ENCODE data around the gene PRMT6. TPM values are rescaled to one million over a fixed set of nuclear protein-coding genes. Genes with fewer than 3 reads are reported as not detected.
A peak's percentile ranks its signal among the peaks of the same experiment; 100 is the strongest.

Gene PRMT6
- total and polyA plus RNA-seq, 10 of the 15 experiments (the other 5 are each of a cell fraction or from before 2014, with no cell fraction given): 6.0 to 38.6 (median 26.3) TPM

- TF ChIP-seq RB1 (IDR thresholded peaks at IDR 0.05; ENCODE audit: borderline replicate concordance) (no peak), CBFB (IDR thresholded peaks at IDR 0.05; ENCODE audit: low read depth) (no peak), CUX1 (IDR thresholded peaks at IDR 0.05; ENCODE audit: insufficient replicate concordance, low read depth, low read length) (no peak), JUND (IDR thresholded peaks at IDR 0.05; ENCODE audit: low read depth, low read length) (no peak), TCF3 (IDR thresholded peaks at IDR 0.05; ENCODE audit: borderline replicate concordance, insufficient read depth, low read depth, low read length) (no peak), MTA2 (IDR thresholded peaks at IDR 0.05; ENCODE audit: low read depth) (peak; percentile 10; the same call in 1 of the 2 replicates), ZSCAN29 (IDR thresholded peaks at IDR 0.05) (no peak), ASH2L (IDR thresholded peaks at IDR 0.05; ENCODE audit: borderline replicate concordance, low read depth) (no peak; the same call in 1 of the 2 replicates), NBN (IDR thresholded peaks at IDR 0.05) (peak; percentile 78; the same call in 1 of the 2 replicates), MTA3 (IDR thresholded peaks at IDR 0.05; ENCODE audit: borderline replicate concordance, low read length) (no peak), SREBF2 (IDR thresholded peaks at IDR 0.05; ENCODE audit: low read length) (no peak), SMAD1 (IDR thresholded peaks at IDR 0.05; ENCODE audit: low read depth, partially characterized antibody) (no peak), FOXK2 (IDR thresholded peaks at IDR 0.05) (no peak), SIN3A (IDR thresholded peaks at IDR 0.05; ENCODE audit: low read depth, low read length) (no peak), E4F1 (IDR thresholded peaks at IDR 0.05; ENCODE audit: borderline replicate concordance, partially characterized antibody) (no peak), YBX1 (IDR thresholded peaks at IDR 0.05) (no peak), TARDBP (IDR thresholded peaks at IDR 0.05; ENCODE audit: borderline replicate concordance) (no peak), SMAD5 (IDR thresholded peaks at IDR 0.05; ENCODE audit: low read depth) (peak; percentile 69), CBX3 (IDR thresholded peaks at IDR 0.05; ENCODE audit: borderline replicate concordance, low read depth) (no peak), REST (IDR thresholded peaks at IDR 0.05; ENCODE audit: low read depth, low read length) (no peak)
Measured at GRCh38 chr1:107056426-107057196, at the start of gene PRMT6 (continued).

Measured in GM12878 (cell line).